Measurements from ENCODE around the gene DNAJC22.

DNA sequence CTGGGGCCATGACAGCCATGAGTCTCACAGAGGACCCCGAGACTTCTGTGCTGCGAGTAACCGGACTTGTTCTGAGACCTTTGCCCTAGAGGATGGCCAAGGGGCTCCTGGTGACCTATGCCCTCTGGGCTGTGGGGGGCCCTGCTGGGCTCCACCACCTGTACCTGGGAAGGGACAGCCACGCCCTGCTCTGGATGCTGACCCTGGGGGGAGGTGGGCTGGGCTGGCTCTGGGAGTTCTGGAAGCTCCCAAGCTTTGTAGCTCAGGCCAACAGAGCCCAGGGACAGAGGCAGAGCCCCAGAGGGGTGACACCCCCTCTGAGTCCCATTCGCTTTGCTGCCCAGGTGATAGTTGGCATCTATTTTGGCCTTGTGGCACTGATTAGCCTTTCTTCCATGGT is 2.1 kb downstream of the DNAJC22 start:
- TF ChIP-seq, protein P1, sequence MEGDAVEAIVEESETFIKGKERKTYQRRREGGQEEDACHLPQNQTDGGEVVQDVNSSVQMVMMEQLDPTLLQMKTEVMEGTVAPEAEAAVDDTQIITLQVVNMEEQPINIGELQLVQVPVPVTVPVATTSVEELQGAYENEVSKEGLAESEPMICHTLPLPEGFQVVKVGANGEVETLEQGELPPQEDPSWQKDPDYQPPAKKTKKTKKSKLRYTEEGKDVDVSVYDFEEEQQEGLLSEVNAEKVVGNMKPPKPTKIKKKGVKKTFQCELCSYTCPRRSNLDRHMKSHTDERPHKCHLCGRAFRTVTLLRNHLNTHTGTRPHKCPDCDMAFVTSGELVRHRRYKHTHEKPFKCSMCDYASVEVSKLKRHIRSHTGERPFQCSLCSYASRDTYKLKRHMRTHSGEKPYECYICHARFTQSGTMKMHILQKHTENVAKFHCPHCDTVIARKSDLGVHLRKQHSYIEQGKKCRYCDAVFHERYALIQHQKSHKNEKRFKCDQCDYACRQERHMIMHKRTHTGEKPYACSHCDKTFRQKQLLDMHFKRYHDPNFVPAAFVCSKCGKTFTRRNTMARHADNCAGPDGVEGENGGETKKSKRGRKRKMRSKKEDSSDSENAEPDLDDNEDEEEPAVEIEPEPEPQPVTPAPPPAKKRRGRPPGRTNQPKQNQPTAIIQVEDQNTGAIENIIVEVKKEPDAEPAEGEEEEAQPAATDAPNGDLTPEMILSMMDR (IDR thresholded peaks at IDR 0.05), result no peak
- TF ChIP-seq POLR2A (IDR thresholded peaks at IDR 0.05) (no peak), POLR2AphosphoS5 (IDR thresholded peaks at IDR 0.05) (no peak)
